Activated T-helper 9 cell treated with anti-CD3 and anti-CD28 coated beads, Interleukin-2, amount 50 U/mL, for 16 hours (primary cell): ENCODE results near the gene WDR82.
"Not testable (repeated sequence)": the region's sequence is repeated elsewhere in the genome, so short reads cannot be mapped to it uniquely, and the experiment has no call there.

Experiments
- DNase-seq: peaks from one replicate; pipeline ENCODE4 v3.0.0-alpha.2; 2020; ENCODE audit warnings: low read depth

Gene WDR82

DNA sequence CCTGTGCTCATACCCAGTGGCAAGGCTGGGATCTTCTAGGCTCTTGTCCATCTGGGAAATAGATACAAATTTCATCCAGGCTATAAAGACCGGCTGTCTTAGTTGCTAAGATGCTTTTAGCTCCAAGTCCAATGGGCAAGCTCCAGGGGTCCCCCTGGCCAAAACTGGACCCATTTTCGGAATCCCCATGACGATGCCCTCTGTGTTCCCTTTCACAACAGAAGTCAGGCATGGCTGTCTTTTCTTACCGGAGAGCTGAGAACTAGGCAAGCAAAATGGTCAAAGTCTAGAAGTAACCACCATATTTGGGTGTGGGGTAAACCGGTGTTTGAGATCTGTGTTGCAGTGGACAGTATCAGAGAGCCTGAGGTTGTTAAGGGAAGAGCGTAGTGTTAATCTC lies 10.2 kb upstream of the WDR82 start:
- DNase-seq: no peak

DNA sequence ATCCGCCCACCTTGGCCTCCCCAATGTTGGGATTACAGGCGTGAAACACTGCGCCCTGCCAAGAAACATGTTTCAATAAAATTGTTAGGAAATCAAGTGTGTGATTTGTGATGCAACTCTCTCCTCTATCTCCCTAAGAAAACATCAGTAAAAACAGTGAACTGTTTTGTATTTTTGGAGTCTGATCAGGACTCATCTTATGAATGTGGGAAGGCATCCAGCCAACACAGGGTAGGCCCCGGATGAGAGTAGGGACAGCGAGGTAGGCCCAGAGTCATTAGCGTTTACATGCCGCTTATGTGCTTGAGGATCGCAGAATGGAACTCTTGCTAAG lies 8.3 kb upstream of the WDR82 start:
- no peak for DNase-seq

DNA sequence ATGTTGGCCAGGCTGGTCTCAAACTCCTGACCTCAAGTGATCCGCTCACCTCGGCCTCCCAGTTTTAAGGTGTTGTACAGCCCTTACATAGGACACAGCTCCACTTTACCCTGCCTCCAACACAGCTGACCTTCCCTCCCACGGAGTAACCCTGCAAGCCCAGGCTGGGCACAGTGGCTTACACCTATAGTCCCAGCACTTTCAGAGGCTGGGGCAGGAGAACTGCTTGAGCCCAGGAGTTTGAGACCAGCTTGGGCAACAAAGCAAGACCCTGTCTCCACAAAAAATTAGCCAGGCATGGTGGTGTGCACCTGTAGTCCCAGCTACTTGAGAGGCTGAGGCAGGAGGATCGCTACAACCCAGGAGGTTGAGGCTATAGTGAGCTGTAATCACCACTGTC lies 5.6 kb upstream of the WDR82 start:
- not testable (repeated sequence) for DNase-seq

DNA sequence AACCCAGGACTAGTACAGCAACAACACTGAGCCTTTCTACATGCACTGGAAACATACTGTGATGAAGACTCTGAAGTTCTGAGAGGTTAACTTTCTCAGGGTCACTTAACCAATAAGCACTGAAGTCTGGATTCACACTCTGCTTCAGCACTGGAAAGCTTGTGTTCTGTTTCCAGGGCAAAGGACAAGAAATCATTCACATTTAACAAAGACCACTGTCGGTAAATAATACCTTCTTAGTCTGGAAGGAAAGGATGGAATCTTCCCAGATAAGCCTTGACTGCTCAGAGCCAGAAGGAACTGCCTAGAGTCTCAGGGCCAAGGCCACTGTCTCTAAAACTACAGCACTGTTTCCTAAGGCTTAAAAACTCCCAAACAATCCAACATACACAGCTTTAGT lies 4.9 kb upstream of the WDR82 start:
- no peak for DNase-seq

DNA sequence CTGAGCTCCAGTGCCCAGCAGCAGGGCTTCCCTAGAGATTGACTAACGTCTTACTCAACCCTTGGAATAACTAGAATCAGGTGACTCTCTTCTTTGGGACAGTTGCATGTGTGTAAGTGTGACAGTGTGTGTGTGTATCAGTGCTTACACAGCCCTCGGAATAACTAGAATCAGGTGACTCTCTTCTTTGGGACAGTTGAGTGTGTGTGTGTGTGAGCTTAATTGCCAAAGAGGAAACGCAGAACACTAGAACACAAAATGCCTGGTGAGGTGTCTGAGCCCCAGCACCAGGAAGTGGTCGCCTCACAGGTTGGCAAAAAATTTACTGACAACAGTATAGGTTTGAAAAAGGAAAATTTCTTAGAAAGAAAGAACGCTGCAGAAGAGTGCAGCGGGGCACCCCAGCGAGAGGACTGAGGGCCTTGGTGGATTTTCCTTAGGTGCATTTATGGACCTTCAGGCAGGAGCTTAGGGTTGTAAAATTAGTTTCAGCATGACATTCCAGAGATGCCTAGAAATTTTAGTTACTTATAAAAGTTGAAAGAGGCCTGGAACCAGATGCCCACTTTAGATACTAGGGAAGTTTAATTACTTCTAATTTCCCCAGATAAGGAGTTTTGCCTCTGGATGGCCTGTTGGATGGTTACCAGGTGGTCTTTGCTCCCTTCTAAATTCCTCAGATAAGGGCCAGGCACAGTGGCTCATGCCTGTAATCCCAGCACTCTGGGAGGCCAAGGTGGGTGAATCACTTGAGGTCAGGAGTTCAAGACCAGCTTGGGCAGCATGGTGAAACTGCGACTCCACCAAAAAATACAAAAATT lies 3.7 kb upstream of the WDR82 start:
- no peak for DNase-seq

- DNase-seq: no peak
Measured at GRCh38 chr3:52280050-52280461, 1.6 kb upstream of the WDR82 start.

DNA sequence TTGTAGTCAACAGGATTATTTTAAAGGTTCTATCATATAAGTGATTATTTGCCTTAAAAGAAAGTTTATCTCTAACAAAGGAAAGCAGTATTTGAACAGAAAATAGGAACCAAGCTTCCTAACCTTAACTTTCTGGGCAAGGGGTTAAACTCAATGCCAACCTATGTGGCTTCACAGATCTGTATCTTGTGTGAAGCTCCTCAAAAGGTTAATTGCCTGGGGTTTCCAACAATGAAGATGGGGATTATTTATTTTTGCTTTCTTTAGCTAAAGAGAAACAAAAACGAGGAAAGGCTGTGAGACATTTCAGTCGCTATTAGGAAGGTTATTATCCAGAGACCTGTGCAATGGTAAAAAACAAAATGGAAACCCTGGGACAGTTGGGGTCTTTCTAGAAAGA lies 1.1 kb upstream of the WDR82 start:
- no peak for DNase-seq

DNA sequence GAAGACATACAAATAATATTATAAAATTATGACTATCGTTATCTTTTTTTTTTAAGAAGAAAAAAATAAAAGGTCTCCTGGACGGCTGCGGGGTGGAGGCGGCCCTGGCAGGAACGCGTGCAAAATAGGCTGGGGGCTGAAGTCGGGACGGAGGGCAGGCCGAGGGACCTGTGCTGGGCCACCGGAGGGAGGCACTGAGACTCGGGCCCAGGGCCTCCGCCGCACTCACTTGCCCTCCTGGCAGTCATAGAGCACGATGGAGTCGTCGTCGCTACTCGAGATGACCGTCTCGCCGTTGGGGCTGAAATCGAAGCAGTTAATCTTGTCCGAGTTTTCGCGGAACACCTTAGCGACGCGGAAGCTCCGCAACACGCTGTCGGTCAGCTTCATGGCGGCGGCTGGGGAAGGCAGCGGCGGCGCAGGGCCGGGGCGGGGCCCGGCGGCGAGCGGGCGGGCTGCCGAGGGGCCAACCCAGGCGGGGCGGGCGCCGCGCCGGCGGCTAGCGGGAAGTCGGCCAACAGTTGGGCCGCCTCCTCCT lies 408 bp downstream of the WDR82 start:
- peak; percentile 65 for DNase-seq

DNA sequence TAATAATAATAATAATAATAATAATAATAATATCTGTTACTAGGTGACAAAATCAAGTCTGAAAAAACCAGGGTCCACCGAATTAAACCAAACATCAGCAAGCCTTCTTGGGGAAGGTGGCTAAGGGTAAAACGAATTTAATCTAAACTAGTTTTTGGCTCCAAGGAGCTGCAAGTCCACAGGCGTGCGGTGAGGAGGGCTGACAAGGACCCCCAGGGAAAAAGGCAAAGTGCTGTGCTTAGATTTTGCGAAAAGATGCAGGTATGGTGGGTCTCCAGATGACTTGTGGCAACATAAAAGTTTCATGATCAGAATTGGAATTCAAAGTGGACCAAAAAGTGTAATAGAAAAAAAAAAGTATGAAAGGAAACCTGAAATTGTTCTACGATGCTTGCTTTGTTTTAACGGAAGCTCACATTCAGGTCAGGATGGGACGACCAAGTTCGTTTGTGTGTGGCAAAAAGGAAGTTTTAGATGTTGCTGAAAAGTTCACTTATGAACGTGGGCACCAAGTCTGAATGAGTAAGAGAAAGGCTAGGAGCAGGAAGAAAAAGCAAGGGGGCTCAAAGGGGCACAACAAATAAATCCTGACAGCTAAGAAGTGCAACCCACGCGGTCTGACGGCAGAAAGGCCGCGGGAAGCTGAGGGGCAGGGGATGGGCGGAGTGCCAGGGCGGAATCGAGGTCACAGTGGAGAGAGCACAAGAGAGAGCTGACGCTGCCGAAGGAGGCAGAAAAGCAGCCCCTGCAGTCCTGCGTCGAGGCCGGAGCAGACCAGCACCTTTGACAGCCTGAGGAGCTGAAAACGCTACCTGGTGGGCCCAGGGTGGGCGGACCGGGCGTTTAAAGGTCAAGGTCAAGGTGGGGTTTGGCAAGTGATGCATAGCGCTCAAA lies 1.1 kb downstream of the WDR82 start:
- DNase-seq: peak; percentile 65

GRCh38 chr3:52274781-52275180 lies 3.7 kb downstream of the WDR82 start:
- DNase-seq: not testable (repeated sequence)

DNA sequence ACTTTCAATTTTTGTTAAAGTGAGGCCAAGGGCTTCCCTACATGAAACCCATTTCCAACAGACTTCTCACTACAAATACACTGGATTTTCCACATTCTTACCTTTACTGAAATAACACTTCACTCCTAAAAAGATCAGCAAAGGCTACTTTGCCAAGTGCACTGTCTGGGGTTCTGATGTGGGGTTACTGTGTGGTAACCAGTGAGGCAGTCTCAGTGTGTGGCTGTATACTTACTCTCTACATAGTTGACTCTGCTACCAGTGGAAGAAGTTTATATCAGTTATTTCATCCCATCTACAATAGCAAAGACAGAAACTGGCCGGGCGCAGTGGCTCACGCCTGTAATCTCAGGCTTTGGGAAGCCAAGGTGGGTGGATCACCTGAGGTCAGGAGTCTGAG lies 5.6 kb downstream of the WDR82 start:
- no peak for DNase-seq

DNA sequence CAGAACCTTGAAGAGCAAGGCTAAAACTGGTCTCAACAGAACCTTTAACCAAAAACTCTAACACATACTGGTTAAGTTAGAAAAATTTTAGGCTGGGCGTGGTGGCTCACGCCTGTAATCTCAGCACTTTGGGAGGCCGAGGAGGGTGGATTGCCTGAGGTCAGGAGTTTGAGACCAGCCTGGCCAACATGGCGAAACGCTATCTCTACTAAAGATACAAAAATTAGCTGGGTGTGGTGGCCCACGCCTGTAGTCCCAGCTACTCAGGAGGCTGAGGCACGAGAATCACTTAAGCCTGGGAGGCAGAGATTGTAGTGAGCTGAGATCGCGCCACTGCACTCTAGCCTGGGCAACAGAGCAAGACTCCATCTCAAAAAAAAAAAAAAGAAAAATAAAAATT lies 6.3 kb downstream of the WDR82 start:
- DNase-seq: not testable (repeated sequence)

- no peak for DNase-seq
Measured at GRCh38 chr3:52270252-52270754, 8.1 kb downstream of the WDR82 start.

DNA sequence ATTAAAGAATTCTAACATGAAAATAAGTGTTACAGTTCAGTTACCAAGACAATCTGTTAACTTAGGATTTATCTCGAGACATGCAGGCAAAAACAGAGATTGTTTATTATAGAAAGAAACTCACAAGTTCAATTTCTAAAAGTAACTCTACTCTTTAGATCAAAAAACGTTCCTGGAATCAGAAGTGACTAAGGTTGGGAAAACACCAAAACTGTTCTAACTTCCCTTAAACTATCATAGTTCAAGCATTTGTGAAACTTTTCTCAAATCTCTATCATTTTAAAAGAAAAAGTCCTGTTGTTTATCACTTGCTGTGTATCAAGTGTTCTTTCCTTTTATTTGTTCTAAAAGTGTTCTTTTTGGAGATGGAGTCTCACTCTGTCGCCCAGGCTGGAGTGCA lies 8.7 kb downstream of the WDR82 start:
- no peak for DNase-seq

DNA sequence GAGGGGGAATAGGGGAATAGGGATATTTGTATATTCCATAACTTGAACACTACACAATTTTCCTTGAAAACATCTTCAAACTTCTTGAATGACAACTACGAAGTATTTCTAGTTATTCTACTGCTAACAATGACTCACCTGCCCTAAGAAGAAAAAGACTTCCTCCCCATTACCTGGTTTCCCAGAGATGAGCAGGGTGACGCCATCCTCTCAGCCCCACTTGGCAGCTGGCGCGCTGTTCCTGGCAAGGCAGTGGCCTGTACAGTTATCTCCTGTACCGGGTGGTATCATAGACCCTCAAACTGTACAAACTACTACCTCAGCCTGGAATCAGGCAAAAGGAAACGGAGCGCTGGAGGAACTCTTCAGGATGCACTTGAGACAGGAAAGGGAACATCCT lies 10.4 kb downstream of the WDR82 start:
- DNase-seq: peak; percentile 46

DNA sequence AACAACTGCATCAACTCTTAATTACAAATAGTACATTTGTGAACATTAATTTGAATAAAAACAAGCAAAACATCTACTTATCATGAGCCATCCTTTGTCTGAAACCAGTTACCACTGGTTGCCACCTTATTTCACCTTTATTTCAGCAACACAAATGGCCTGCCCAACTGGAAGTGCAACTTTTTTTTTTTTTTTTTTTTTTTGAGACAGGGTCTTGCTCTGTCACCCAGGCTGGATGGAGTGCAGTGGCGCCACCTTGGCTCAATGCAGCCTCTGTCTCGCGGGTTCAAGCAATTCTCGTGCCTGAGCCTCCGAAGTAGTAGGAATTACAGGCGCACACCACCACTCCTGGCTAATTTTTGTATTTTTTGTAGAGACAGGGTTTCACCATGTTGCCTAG lies 13.1 kb downstream of the WDR82 start:
- no peak for DNase-seq

DNA sequence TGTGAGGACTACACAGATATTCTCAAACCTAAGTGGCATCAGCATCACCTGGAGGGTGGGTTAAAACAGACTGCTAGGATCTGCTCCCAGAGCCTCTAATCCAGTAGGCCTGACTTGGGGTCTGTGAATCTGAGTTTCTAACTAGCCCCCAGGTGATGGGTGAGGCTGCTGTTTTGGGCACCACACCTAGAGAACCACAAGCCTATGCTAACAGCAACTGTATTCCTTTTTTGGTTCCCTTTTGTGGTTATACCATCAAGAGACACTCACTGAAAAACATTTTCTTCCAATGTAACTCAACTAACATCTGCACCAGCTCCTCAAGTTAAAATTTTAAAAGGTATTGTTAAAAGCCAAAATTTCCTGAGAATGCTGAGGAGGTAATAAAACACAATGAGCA lies 16.0 kb downstream of the WDR82 start:
- DNase-seq: no peak

DNA sequence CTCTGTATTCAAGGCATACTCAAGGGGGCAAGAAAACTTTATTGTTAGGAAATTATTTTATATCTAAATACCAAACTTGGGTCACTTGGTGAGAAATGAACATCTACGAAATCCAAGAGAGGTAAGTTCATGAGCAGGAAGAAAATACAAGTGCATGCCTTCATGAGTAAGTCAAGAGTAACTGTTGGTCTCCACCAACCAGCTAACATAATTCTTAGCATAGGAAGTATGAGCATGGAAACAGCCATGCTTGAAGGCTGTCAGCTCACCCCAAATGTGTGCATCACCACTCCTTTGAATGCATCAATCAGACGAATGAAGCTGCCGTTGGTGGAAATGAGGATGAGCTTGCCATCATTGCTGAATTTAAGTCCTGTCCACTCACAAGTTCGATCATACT lies 19.0 kb downstream of the WDR82 start:
- no peak for DNase-seq

- DNase-seq: no peak
Measured at GRCh38 chr3:52259035-52259434, 19.4 kb downstream of the WDR82 start.

GRCh38 chr3:52257911-52258310 lies 20.5 kb downstream of the WDR82 start:
- DNase-seq: no peak

- DNase-seq: no peak
Measured at GRCh38 chr3:52256622-52257021, 21.8 kb downstream of the WDR82 start.

- no peak for DNase-seq
Measured at GRCh38 chr3:52256159-52256558, 22.3 kb downstream of the WDR82 start.

DNA sequence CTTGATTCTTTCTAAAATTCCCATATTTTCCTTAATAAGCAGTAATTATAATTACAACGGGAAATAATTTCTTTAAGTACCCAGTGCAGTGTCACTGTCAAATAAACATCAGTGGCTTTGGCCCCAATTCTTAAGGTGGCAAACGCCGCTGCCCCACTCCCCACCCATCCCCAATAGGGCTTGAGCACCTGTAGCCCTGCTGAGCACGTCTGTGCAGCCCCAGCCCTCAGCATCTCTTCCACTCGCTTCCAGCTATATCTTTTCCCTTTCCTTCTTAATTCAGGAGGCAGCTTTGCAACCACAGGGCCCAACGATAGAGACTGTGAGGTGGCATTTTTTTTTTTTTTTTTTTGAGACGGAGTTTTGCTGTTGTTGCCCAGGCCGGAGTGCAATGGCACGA lies 23.8 kb downstream of the WDR82 start:
- DNase-seq: no peak
